ENCODE measurements around the gene POLD4. TPM values are rescaled to one million over a fixed set of nuclear protein-coding genes. Genes with fewer than 3 reads are reported as not detected.
A peak's percentile ranks its signal among the peaks of the same experiment; 100 is the strongest.

The POLD4 gene
- total RNA-seq, 1 experiment from 2014 or later: 95.1 TPM

GRCh38 chr11:67307545-67308001 is 45.8 kb downstream of the POLD4 start:
- no peak overlapping the region for H3K27ac Mint-ChIP-seq (ENCODE audit: unreplicated experiment)
- intact Hi-C loops (cut with micrococcal nuclease; ENCODE audit: unreplicated experiment): no loop called here
- CTCF ChIA-PET: no interaction called here
- no peak for TF ChIP-seq CTCF (IDR thresholded peaks at IDR 0.05; ENCODE audit: unreplicated experiment)
- H3K9me3 Mint-ChIP-seq (ENCODE audit: low read depth, unreplicated experiment): no peaks in the 10 kb centered on the region
- H3K4me3 Mint-ChIP-seq (ENCODE audit: low read depth, unreplicated experiment): no peak overlapping the region
- BruUV-seq (replicated peaks): no TSS peak
- peaks cover 15% of the 10 kb centered on the region for H3K4me1 Mint-ChIP-seq (ENCODE audit: low read depth, unreplicated experiment)
- peaks cover 71% of the 10 kb centered on the region for H3K36me3 Mint-ChIP-seq (ENCODE audit: insufficient read depth, unreplicated experiment)
- H3K27me3 Mint-ChIP-seq (ENCODE audit: unreplicated experiment): no peaks in the 10 kb centered on the region
- DNase-seq: no peak

GRCh38 chr11:67306769-67307544 is 46.4 kb downstream of the POLD4 start:
- CTCF ChIA-PET: interaction anchor here (0.7 kb wide), 1 partner anchor 47 kb away, joined by 3 read pairs; no protein-coding TSS in a partner anchor
- Mint-ChIP-seq H3K4me3 (ENCODE audit: low read depth, unreplicated experiment) (no peak overlapping the region), H3K4me1 (ENCODE audit: low read depth, unreplicated experiment) (peaks cover 10% of the 10 kb centered on the region), H3K27me3 (ENCODE audit: unreplicated experiment) (no peaks in the 10 kb centered on the region), H3K9me3 (ENCODE audit: low read depth, unreplicated experiment) (no peaks in the 10 kb centered on the region), H3K36me3 (ENCODE audit: insufficient read depth, unreplicated experiment) (peaks cover 73% of the 10 kb centered on the region), H3K27ac (ENCODE audit: unreplicated experiment) (no peak overlapping the region)
- no TSS peak for BruUV-seq (replicated peaks)
- no peak for DNase-seq
- no peak for TF ChIP-seq CTCF (IDR thresholded peaks at IDR 0.05; ENCODE audit: unreplicated experiment)
- intact Hi-C loops (cut with micrococcal nuclease; ENCODE audit: unreplicated experiment): no loop called here

- BruUV-seq (replicated peaks): no TSS peak
- peaks cover 65% of the 10 kb centered on the region for H3K36me3 Mint-ChIP-seq (ENCODE audit: insufficient read depth, unreplicated experiment)
- no peaks in the 10 kb centered on the region for H3K27me3 Mint-ChIP-seq (ENCODE audit: unreplicated experiment)
- no peak for TF ChIP-seq CTCF (IDR thresholded peaks at IDR 0.05; ENCODE audit: unreplicated experiment)
- no peak for DNase-seq
- H3K27ac Mint-ChIP-seq (ENCODE audit: unreplicated experiment): no peak overlapping the region
- H3K4me1 Mint-ChIP-seq (ENCODE audit: low read depth, unreplicated experiment): peaks cover 10% of the 10 kb centered on the region
- no peaks in the 10 kb centered on the region for H3K9me3 Mint-ChIP-seq (ENCODE audit: low read depth, unreplicated experiment)
- CTCF ChIA-PET: interaction anchor here (0.6 to 2.7 kb wide), 5 partner anchors 8 to 77 kb away, joined by 3 to 15 read pairs (median 3); partner anchors contain the start of gene ANKRD13D
- peak overlapping the region; percentile 70 for H3K4me3 Mint-ChIP-seq (ENCODE audit: low read depth, unreplicated experiment)
- intact Hi-C loops (cut with micrococcal nuclease; ENCODE audit: unreplicated experiment): loop anchor here (5.0 kb wide), 1 partner anchor 157 kb away; no protein-coding TSS in a partner anchor
Measured at GRCh38 chr11:67304511-67305113, 48.7 kb downstream of the POLD4 start.

GRCh38 chr11:67303835-67304411 is 49.4 kb downstream of the POLD4 start:
- H3K9me3 Mint-ChIP-seq (ENCODE audit: low read depth, unreplicated experiment): no peaks in the 10 kb centered on the region
- peak overlapping the region; percentile 70 for H3K4me3 Mint-ChIP-seq (ENCODE audit: low read depth, unreplicated experiment)
- H3K4me1 Mint-ChIP-seq (ENCODE audit: low read depth, unreplicated experiment): peaks cover 10% of the 10 kb centered on the region
- CTCF ChIA-PET: interaction anchor here (0.7 to 2.7 kb wide), 8 partner anchors 9 to 448 kb away, joined by 3 to 15 read pairs (median 4); partner anchors contain the start of gene ANKRD13D
- DNase-seq: peak; percentile 60
- TF ChIP-seq CTCF (IDR thresholded peaks at IDR 0.05; ENCODE audit: unreplicated experiment): no peak
- H3K27ac Mint-ChIP-seq (ENCODE audit: unreplicated experiment): no peak overlapping the region
- TSS peak; percentile 43 for BruUV-seq (replicated peaks)
- peaks cover 64% of the 10 kb centered on the region for H3K36me3 Mint-ChIP-seq (ENCODE audit: insufficient read depth, unreplicated experiment)
- no peaks in the 10 kb centered on the region for H3K27me3 Mint-ChIP-seq (ENCODE audit: unreplicated experiment)
- intact Hi-C loops (cut with micrococcal nuclease; ENCODE audit: unreplicated experiment): loop anchor here (5.0 kb wide), 1 partner anchor 157 kb away; no protein-coding TSS in a partner anchor
